Heart right ventricle (tissue), 16 donors: ENCODE data around the gene ITPR2. TPM values are rescaled to one million over a fixed set of nuclear protein-coding genes. Genes with fewer than 3 reads are reported as not detected.

Experiments used
- ATAC-seq, 8 donors: fragments of 200-7000 bp; cut with Tn5 transposase; one replicate each; pipeline ENCODE4 v1.9.1; 2020; ENCODE audit warnings: mild to moderate bottlenecking in 8 of 8, moderate library complexity in 8 of 8, moderate number of reproducible peaks in 1 of 8
- DNase-seq, 2 donors: peaks; one replicate each; pipeline ENCODE4 v3.0.0-alpha.2; 2020
- H3K27ac ChIP-seq, 10 donors: fragments of 200-600 bp; sonication (generic) in 2 of 10; one replicate each; pipeline versions ENCODE4 v1.5.0 to v1.8.0; 2020 to 2022; ENCODE audit warnings: mild to moderate bottlenecking in 3 of 10
- H3K27me3 ChIP-seq, 7 donors: fragments of 200-600 bp; one replicate each; pipeline ENCODE4 v1.8.0; 2021 to 2022; ENCODE audit warnings: mild to moderate bottlenecking in 2 of 7
- H3K36me3 ChIP-seq, 9 donors: fragments of 200-600 bp; sonication (generic) in 1 of 9; one replicate each; pipeline versions ENCODE4 v1.5.0 to v1.8.0; 2020 to 2022; ENCODE audit warnings: mild to moderate bottlenecking in 2 of 9
- H3K4me1 ChIP-seq, 9 donors: fragments of 200-600 bp; sonication (generic) in 1 of 9; one replicate each; pipeline versions ENCODE4 v1.5.0 to v1.8.0; 2020 to 2022; ENCODE audit warnings: mild to moderate bottlenecking in 4 of 9
- H3K4me3 ChIP-seq, 10 donors: fragments of 200-600 bp; sonication (generic) in 2 of 10; one replicate each; pipeline versions ENCODE4 v1.5.0 to v1.8.0; 2020 to 2022; ENCODE audit warnings: mild to moderate bottlenecking in 7 of 10, moderate library complexity in 2 of 10
- H3K9me3 ChIP-seq, 11 donors: fragments of 200-600 bp in 10 of 11; sonication (generic) in 2 of 11; one replicate each; pipeline versions ENCODE4 v1.5.0 to v1.8.0; 2013 to 2022; ENCODE audit warnings: mild to moderate bottlenecking in 2 of 11, control low read depth in 1 of 11, moderate library complexity in 1 of 11
- WGBS, 2 donors: extraction: QIAGEN DNeasy Blood & Tissue Kit; methylation state at CpG; one replicate each; pipeline ENCODE4 v1.1.7; 2013; ENCODE audit warnings: inconsistent platforms in 1 of 2; 5-methylcytosine and 5-hydroxymethylcytosine counted together
- intact Hi-C, 10 donors: fragments of 100-400 bp; cut with DNase I; formaldehyde crosslinking; loops; one replicate each; pipeline versions ENCODE4 v1.11.1 to v1.14.2; 2022
- polyA plus RNA-seq, 2 donors: library from polyadenylated mRNA; stranded (reverse); fragments of 200-250 nt; gene quantifications; one replicate each; pipeline ENCODE4 v1.2.3, GENCODE V29; 2013
- total RNA-seq, 10 donors: library from RNA; stranded (reverse); fragmentation: NEBNext Ultra II Directional in 3 of 10; extraction: Animal tissue kit (Norgen Biotek cat#: 25700) in 3 of 10; gene quantifications; one replicate each; pipeline versions ENCODE4 v1.2.1 to v1.2.4, GENCODE V29; 2021 to 2023
- TF ChIP-seq, protein P1 (sequence below), 9 donors: fragments of 200-600 bp; sonication (generic) in 2 of 9; IDR thresholded peaks; one replicate each; pipeline versions ENCODE4 v1.5.0 to v1.8.0; 2021 to 2022; ENCODE audit warnings: antibody characterized with exemption in 9 of 9, mild to moderate bottlenecking in 5 of 9, moderate library complexity in 1 of 9
- donor health status: Arrhythmogenic right ventricular cardiomyopathy.
- donor health status: ischemic (EF 13 %, LVEDD 7.1; RV severe dilation, severe dysfunction).
- donor health status: healthy with polysubstance abuse.
- donor health status: DM: no; HTN: yes; CAD: no.
- donor health status: DM: no; HTN: no; CAD: no.
- donor health status: ischemic (EF 25% LVEDD 6.9; RV normal size, moderate dysfunction).
- donor health status: ischemic (EF 25% LVEDD 5.7; RV mildly dilated, moderate dysfunction).
- donor health status: healthy.
- donor health status: DM: yes; HTN: yes; CAD: no.
- donor health status: Ischemic cardiomyopathy.
- donor health status: ischemic (EF 35%, LVEDD 5.7; RV mildly dilated, moderate dysfunction).
- donor health status: nonischemic (EF 11% LVEDD 7.7; RV severe dilation, severe dysfunction).
- donor health status: DM: yes; HTN: yes; CAD: no.
- donor health status: PGD.
- donor health status: ischemic (EF 29% LVEDD 5.4; RV normal size, mild dysfunction).
- donor health status: nonischemic (EF 23%, LVEDD 6.1; RV moderate dilation, normal function).

Gene ITPR2
- total and polyA plus RNA-seq, 12 donors = 2.0 to 18.9 (median 14.3) TPM

- Histone ChIP-seq H3K27ac (no peak overlapping the region), H3K9me3 (peaks cover 0 to 4% (median 0%) of the 10 kb centered on the region in 11 donors), H3K4me1 (peaks cover 0 to 25% (median 16%) of the 10 kb centered on the region in 9 donors), H3K4me3 (no peak overlapping the region), H3K27me3 (no peaks in the 10 kb centered on the region), H3K36me3 (peaks cover 0 to 20% (median 0%) of the 10 kb centered on the region in 9 donors)
- DNase-seq (no peak), ATAC-seq (no peak)
- 92 to 95% methylated on average over 2 of the region's 2 CpGs for WGBS, 2 donors
- TF ChIP-seq, protein P1, sequence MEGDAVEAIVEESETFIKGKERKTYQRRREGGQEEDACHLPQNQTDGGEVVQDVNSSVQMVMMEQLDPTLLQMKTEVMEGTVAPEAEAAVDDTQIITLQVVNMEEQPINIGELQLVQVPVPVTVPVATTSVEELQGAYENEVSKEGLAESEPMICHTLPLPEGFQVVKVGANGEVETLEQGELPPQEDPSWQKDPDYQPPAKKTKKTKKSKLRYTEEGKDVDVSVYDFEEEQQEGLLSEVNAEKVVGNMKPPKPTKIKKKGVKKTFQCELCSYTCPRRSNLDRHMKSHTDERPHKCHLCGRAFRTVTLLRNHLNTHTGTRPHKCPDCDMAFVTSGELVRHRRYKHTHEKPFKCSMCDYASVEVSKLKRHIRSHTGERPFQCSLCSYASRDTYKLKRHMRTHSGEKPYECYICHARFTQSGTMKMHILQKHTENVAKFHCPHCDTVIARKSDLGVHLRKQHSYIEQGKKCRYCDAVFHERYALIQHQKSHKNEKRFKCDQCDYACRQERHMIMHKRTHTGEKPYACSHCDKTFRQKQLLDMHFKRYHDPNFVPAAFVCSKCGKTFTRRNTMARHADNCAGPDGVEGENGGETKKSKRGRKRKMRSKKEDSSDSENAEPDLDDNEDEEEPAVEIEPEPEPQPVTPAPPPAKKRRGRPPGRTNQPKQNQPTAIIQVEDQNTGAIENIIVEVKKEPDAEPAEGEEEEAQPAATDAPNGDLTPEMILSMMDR (IDR thresholded peaks at IDR 0.05) = no peak
- intact Hi-C loops = no loop called here
These were observed 453.1 kb downstream of the ITPR2 start for GRCh38 chr12:26379777-26380467.

GRCh38 chr12:26378711-26379110, 454.3 kb downstream of the ITPR2 start:
- WGBS, 2 donors = 38 to 48% methylated on average over 6 of the region's 6 CpGs
- Histone ChIP-seq H3K27ac (peak overlapping the region in 2 of 10 donors; percentile 23 to 27), H3K27me3 (no peaks in the 10 kb centered on the region), H3K36me3 (peaks cover 0 to 9% (median 0%) of the 10 kb centered on the region in 9 donors), H3K4me3 (no peak overlapping the region), H3K4me1 (peaks cover 0 to 25% (median 16%) of the 10 kb centered on the region in 9 donors), H3K9me3 (peaks cover 0 to 4% (median 0%) of the 10 kb centered on the region in 11 donors)
- peak; percentile 55 to 89 (median 84) for ATAC-seq
- intact Hi-C loops = no loop called here
- TF ChIP-seq, protein P1 (IDR thresholded peaks at IDR 0.05) = no peak
- DNase-seq = peak in 1 of 2 donors; percentile 43

GRCh38 chr12:26374934-26375680, 457.9 kb downstream of the ITPR2 start:
- Histone ChIP-seq H3K27ac (no peak overlapping the region), H3K4me1 (peaks cover 0 to 25% (median 16%) of the 10 kb centered on the region in 9 donors), H3K27me3 (no peaks in the 10 kb centered on the region), H3K4me3 (no peak overlapping the region), H3K9me3 (no peaks in the 10 kb centered on the region), H3K36me3 (peaks cover 0 to 9% (median 0%) of the 10 kb centered on the region in 9 donors)
- TF ChIP-seq, protein P1 (IDR thresholded peaks at IDR 0.05) = no peak
- 67 to 78% methylated on average over 2 of the region's 2 CpGs for whole genome bisulfite sequencing, 2 donors
- intact Hi-C loops = no loop called here
- DNase-seq (no peak), ATAC-seq (no peak)

DNA sequence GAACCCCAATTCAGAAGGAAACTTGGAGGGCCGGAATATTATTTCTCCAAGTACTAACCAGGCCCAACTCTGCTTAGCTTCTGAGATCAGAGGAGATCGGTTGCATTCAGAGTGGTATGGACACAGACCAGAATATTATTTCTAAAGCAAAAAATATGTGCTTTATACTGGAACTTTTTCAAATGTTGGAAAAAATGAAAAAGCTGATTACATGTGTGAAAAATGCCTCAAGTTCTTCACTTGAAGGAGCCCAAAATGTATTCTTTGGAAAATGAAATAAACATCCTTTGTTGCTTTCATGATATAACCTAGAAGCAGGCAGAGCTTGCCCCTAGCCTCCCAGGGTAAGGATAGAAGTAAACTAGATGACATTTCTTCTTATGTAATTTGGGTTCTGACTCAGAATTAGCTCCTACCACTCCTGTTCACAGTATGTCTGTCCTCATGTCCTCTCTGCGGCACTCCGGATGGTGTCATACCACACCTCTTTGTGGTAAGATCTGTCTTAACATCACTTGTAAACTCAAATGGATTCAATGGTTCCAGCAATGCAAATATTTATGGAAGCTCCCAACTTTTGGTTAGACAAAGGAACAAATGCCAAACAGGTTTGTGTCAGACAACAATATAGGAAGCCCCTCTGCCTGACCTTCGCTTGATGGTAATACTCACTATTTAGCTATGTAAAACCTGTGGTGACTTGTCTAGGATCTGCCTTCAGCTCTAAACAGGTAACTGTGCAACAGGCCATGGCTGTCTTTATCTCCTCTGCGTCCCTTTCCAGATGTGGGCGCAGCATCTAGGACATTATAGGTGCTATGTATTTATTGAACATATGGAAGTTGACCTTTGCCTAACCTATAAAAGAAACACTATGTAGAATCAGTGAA, 459.1 kb downstream of the ITPR2 start:
- Histone ChIP-seq H3K27ac (no peak overlapping the region), H3K4me1 (peaks cover 0 to 17% (median 11%) of the 10 kb centered on the region in 9 donors), H3K36me3 (peaks cover 0 to 10% (median 0%) of the 10 kb centered on the region in 9 donors), H3K9me3 (no peaks in the 10 kb centered on the region), H3K27me3 (no peaks in the 10 kb centered on the region), H3K4me3 (no peak overlapping the region)
- intact Hi-C loops = no loop called here
- TF ChIP-seq, protein P1 (IDR thresholded peaks at IDR 0.05) = no peak
- WGBS, 2 donors = 95 to 96% methylated on average over 7 of the region's 7 CpGs
- no peak for DNase-seq
- no peak for ATAC-seq
